Activated T-helper 9 cell treated with anti-CD3 and anti-CD28 coated beads, Interleukin-2, amount 50 U/mL, for 16 hours (primary cell): Measurements from ENCODE around the gene SGK1.

Source experiments
- DNase-seq: peaks from one replicate; pipeline ENCODE4 v3.0.0-alpha.2; 2020; ENCODE audit warnings: low read depth

SGK1 gene

GRCh38 chr6:134169871-134170486 lies 147.9 kb downstream of the SGK1 start:
- no peak for DNase-seq

GRCh38 chr6:134168590-134169208 lies 149.2 kb downstream of the SGK1 start:
- DNase-seq = no peak

- no peak for DNase-seq
Measured at GRCh38 chr6:134166511-134167261, 151.2 kb downstream of the SGK1 start.

- DNase-seq = no peak
Measured at GRCh38 chr6:134165561-134166201, 152.2 kb downstream of the SGK1 start.

- no peak for DNase-seq
Measured at GRCh38 chr6:134164300-134164699, 153.6 kb downstream of the SGK1 start.

- DNase-seq = no peak
Measured at GRCh38 chr6:134162932-134163331, 155.0 kb downstream of the SGK1 start.

GRCh38 chr6:134161041-134161440 lies 156.9 kb downstream of the SGK1 start:
- no peak for DNase-seq

- no peak for DNase-seq
Measured at GRCh38 chr6:134152767-134153485, 165.0 kb downstream of the SGK1 start.

GRCh38 chr6:134148566-134148965 lies 169.3 kb downstream of the SGK1 start:
- no peak for DNase-seq

- DNase-seq = no peak
Measured at GRCh38 chr6:134147034-134147533, 170.8 kb downstream of the SGK1 start.

- DNase-seq = no peak
Measured at GRCh38 chr6:134146268-134147033, 171.5 kb downstream of the SGK1 start.

- no peak for DNase-seq
Measured at GRCh38 chr6:134145786-134146185, 172.1 kb downstream of the SGK1 start.

GRCh38 chr6:134138226-134138975 lies 179.5 kb downstream of the SGK1 start:
- DNase-seq = no peak

GRCh38 chr6:134134654-134135053 lies 183.3 kb downstream of the SGK1 start:
- no peak for DNase-seq

GRCh38 chr6:134132494-134133141 lies 185.3 kb downstream of the SGK1 start:
- no peak for DNase-seq

GRCh38 chr6:134131530-134132139 lies 186.3 kb downstream of the SGK1 start:
- DNase-seq = no peak

GRCh38 chr6:134128146-134128545 lies 189.8 kb downstream of the SGK1 start:
- DNase-seq = no peak

GRCh38 chr6:134123666-134124208 lies 194.2 kb downstream of the SGK1 start:
- no peak for DNase-seq

- DNase-seq = no peak
Measured at GRCh38 chr6:134122775-134123174, 195.1 kb downstream of the SGK1 start.
